GM21381 (cell line): ENCODE data around the gene XPO5.
"Not testable (repeated sequence)": the region's sequence is repeated elsewhere in the genome, so short reads cannot be mapped to it uniquely, and the experiment has no call there.

Source experiments
- ATAC-seq: cut with Tn5 transposase; IDR thresholded peaks from one replicate; pipeline ENCODE4 v1.9.1; 2021; ENCODE audit warnings: mild to moderate bottlenecking, moderate library complexity; ENCODE audit not compliant: unreplicated experiment

Gene XPO5

DNA sequence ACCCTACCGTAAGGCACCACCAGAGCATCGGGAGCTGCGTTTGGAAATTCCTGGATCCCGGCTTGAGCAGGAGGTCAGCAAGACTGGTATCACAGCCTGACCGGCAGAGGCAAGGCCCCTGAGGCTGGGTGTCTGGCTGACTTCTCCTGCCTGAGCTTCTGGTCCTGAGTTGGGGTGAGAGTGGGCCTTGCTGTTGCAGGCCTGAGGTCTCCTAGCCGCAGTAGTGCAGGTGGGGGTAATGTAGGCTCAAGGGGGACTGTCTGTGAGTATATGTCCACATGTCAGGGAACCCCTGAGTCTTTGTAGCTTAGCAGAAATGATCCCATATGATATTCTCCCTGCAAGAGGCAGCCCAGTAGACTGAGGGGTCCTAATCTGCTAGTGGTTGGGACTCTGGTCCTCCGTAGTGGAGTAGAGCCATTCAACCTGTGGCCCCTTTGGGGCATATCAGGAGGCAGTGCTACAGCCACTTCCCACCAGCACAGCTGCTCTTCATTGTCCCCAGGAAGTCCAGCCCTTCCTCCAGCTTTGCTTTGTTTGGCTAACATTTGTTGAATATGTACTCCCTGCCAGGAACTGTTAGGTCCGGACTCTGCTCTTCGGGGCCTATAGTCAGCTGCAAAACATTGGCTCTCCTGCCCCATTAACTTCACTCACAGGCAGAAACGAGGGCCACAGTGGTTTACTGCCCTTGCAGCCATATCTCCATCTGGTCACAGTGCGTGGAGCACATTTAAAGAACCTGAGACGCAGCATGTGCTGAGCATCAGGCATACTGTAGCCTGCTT is 76.6 kb downstream of the XPO5 start:
- ATAC-seq = no peak

DNA sequence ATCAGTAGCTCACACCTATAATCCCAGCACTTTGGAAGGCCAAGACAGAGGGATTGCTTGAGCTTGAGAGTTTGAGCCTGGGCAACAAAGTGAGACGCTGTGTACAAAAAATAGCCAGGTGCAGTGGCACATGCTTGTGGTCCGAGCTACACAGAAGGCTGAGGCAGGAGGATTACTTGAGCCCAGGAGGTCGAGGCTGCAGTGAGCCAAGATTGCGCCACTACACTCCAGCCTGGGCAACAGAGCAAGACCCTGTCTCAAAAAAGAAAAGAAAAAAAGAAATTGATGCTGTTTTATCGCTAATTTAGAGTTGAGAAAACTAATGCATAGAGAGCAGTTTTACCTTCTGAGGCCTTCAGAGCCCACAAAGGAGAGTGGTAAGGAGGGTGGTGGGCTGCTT is 77.5 kb downstream of the XPO5 start:
- ATAC-seq = not testable (repeated sequence)

DNA sequence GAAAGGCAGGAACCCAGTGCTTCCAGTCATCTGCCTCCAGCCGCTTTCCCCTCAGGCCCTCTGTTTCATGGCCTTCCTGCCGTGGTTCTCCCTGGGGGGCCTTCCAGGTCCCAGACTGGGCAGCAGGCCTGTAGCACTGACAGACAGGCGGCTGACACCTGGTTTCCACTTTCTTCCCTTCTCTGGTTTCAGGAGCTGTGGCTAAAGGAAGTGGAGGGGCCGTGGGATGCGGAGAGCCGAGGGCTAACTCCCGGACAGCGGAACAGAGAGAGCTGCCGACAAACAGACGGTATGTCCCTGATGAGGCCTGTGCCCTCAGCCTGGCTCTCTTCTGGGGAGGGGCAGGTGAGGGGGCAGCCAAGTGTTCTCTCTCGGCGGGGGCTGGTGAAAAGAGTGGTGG is 78.1 kb downstream of the XPO5 start:
- no peak for ATAC-seq

DNA sequence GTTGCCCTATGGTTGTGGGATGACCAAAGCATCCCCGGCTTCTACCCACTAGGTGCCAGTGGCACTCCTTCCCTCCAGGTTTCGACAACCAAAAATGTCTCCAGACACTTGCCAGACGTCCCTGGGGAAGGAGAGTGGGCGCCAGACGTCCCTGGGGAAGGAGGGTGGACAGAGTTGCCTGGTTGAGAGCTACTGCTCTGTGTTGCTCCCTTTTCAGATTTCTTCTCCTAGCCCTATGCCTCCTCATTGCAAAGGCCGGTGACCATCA is 78.8 kb downstream of the XPO5 start:
- no peak for ATAC-seq

DNA sequence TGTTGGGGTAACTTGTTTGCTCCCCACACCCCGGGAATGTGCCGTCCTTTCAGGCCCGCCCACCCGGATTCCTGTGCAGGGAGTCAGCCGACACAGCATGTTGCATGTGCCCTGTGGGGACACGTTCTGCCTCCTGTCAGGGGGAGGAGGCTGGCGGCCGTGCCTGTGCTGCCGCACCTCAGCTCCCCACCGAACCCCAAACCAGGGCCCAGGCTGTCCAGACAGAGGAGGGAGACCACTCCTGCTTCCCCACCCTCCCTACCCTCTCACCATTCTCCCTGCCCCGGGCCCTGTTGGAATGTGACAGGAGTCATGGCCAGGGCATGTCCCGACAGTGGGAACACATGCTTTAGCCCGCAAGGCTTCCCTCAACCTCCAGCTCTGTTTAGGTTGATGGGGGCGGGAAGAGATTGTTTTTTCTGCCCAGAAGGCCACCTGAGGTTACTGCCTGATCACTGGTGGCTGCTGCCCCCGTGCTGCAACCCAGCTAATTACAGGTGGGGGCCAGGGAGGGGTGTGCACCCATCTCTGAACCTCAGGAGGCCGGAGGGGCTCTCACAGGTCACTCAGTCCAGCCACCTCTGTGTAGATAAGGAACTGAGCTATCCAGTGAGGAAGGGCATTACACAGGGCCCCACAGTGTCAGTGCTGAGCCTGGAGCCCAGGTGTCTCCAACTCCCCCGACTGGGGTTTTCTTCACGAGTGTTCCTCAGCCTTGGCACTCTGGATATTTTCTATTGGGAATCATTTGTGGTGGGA is 79.3 kb downstream of the XPO5 start:
- no peak for ATAC-seq

DNA sequence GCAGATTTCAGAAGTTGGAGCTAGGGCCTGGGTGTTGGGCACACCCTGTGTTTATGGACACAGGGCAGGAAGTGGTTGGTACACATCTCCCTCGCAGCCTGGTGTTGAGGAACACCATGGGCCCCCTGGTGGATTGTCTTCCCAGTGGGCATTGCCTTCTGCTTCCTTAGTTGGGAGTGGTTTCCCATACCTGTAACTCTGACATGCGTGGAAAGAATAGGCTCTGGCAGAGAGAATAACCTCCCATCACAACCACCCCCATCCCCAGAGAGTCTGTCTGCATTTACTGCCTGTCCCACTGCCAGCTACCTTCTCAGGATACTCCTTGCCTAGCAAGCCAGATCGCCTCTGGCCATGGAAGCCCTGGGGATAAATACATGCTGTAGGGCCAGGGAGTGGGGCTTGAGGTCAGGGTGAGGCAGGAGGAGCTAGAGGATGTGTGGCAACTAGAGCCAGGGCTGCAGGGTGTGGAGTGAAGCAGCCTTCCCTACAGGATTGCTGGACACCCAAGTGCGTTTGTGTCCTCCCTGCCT is 80.4 kb downstream of the XPO5 start:
- ATAC-seq = no peak

DNA sequence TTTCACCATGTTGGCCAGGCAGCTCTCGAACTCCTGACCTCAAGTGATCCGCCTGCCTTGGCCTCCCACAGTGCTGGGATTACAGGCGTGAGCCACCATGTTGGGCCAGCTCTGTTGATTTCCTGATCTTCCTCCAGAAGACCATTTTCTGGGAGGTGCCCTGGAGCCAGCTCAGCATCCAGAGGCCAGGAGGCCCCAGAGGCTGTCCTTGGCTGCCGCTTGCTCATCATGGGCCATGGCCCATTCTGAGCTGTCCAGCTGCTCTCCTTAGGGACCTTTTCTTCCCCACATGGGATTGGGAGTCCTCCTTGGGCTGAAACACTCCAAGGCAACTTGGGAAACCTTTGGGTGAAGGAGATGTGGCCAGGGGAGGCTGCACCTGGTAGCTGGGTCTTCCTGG is 81.1 kb downstream of the XPO5 start:
- no peak for ATAC-seq

DNA sequence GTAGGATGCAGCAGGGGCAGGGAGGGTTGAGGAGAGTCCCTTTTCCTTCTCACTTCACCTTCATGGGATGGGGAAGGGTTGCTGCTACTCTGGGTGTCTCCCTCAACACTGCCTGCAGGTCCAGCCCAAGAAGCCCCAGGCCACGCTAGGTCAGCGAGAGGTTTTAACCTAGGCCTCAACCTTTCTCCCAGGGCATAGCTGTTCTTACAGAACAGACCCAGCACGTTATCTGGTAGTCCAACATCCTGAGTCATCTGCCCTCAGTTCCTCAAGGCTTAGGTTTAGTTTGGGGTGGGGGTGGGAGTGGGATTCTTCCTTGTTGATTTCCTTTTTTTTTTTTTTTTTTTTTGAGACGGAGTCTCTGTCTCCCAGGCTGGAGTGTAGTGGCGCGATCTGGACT is 81.5 kb downstream of the XPO5 start:
- ATAC-seq = no peak

DNA sequence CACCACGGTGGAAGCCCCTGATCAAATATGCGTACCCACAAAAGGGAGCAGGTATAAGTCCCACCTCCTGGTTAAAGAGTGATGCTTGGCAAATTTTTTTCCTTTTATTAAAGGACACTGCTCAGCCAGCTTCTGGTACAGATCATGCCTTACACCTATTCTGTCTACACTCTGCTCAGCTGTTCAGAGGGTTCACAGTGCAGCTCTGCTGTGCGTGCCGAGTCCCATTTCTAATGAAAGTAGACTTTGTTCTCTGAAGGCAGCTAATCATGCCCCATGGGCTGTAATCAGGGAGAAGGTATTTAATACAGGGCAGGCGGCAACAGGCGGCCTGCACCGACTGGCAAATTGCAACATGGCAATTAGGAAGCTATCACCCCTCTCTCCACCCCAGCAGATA is 82.0 kb downstream of the XPO5 start:
- ATAC-seq = no peak

DNA sequence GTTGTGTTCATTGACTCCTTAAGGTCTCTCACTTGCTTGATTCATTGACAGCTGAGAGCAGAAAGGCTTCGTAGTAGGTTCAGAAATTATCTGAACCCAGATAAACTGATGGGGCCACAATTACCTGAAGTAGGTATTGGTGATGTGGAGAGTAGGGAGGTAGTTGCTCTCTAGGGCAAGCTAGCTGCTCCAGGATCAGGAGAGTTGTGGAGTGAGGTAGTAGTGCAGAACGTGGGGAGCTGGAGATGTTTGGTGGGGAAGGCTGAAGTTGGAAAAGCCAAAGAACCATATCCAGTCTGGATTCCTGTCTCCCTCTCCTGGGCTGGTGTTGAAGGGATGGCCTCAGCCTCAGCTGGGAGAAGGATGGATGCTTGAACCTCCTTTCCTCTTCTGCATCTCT is 82.6 kb downstream of the XPO5 start:
- ATAC-seq = no peak

DNA sequence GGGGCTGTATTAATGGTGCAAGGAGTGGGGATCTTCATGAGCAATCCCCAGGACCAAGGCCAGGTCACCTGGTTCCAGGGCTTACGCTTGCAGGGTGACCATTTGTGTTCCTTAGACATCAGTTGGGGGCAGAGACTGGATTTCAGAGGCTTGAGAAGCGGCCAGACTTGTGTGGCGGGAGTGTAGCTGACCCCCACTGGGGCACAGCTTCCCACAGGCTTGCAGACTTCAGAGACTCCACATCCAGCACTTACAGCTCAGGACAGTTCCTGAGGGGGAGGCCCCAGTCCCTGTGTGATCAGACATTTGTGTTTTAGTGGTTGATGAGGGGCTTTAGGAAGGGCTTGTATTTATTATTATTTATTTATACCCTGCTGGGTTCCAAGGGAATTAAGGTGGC is 83.2 kb downstream of the XPO5 start:
- ATAC-seq = no peak

DNA sequence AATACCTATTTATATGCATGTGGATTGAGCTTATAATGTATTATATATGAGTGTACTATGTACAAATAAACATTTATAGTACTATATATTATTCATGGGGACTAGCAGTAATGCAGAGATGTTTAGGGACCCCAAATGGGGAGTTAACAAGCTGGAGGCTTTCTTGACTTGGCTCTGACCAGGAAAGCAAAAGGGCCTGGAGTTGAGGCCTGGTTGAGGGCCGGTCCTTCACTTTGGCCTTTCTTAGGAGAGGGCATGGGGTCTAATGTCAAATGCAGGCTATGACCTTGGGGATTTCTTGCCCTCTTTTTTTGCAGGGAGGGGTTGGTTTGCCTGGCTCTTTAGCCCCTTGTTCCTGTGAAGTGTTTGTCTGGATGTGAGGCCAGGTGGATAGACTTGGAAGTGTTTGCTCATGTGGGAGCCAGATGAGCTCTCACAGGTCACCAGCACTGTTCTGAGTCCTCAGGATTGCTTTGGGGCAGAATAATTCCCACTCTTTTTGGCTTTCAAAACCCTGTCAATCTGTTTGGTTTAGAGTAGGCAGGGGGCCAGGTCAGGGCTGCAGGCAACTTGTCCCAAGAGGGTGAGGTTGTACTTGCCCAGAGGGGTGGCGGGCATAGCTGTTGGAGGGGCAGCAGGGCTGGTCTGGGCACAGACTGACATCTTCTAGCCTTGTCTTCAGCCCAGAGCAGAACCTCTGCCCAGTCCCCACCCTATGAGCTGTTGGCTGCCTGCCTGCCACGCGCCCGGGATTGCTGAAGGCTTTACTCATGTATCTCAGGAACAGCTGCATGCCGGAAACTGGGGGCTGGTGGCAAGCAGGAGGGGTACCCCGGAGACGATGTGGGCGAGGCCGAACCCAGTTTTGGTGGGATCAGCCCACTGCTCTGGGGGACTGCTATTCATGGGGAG is 83.8 kb downstream of the XPO5 start:
- no peak for ATAC-seq

DNA sequence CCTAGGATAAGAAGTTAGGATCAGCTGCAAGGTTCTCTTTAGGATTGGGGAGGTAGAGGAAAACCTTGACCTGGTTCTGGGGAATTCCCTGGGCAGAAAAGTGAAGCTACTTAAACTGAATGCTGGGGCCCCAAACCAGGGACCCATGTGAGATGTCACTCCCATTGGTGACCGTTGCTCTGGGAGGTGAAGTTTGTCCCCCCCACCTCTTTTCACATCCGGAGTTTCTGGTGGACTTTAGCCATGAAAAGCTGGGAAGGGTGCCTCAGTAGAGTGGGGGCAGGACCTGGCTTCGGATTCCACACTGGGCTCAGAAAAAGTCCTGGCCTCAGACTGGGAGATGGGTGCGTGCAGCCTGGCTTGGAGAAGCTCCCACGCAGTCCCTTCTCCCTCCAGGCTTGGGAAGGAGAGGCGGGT is 85.3 kb downstream of the XPO5 start:
- ATAC-seq = no peak

DNA sequence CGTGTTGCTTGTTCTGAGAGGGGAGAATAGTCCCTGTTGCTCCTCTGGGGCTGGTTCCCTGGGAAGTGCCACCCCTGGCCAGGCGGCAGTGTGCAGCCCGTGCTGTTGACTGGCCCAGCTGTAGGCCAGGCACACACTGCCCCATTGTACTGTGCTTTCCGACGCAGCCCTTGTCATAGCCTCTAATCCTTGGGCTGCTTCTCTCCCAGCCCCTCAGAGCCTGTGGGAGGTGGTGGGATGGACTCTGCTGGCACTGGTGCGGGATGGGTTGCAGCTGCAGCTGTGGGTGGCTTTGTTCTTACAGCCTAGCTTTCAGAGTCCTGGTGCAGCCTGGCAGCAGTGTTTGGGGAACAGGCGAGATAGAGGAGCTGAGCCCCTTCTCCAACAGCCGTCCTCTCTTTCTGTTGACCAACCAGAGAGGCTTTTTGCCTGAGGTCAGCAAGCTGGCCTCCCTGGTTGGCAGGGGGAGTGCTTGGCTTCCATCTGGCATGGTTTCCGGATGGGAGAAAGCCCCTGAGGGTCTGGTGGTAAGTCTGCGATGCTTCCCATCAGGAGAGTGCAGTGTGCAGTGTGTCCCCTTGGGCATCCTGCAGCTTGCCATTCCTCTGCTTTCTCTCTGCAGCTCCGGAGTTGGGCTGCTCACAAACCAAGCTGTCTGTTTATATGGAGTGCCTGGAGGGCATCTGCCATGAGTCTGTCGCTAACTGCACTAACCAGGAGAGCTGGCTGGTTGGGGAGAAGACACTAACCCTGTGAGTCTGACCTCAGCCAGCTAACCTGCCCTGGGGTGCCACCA is 86.4 kb downstream of the XPO5 start:
- no peak for ATAC-seq

DNA sequence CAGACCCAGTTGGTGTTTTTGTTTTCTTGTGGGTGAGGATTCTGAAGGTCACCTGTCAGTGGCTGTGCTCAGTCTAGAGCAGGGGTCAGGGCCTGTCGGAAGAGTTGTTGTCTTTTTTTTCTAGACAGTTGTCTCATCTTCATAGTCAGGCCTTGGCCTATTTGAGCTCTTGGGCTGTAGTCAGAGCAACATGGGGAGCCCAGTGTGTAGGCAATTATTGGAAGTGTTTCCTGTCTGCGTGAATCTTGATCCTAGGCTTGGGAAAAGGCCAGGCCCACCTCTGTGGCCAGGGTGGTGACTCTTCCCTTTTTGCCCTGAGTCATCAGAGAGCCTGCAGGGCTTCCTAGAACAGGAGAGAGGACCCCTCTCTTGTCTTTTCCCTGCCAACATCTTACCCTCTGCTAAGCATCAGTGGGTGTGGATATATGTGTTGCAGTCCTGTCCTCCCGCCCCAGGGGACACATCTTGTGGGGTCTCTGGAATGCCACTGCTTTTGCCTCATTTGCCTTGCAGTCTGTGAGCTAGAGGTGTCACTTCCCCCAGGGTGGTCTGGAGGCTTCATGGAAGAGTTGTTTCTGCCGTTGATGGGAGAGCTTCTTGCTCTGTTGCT is 87.1 kb downstream of the XPO5 start:
- ATAC-seq = no peak

DNA sequence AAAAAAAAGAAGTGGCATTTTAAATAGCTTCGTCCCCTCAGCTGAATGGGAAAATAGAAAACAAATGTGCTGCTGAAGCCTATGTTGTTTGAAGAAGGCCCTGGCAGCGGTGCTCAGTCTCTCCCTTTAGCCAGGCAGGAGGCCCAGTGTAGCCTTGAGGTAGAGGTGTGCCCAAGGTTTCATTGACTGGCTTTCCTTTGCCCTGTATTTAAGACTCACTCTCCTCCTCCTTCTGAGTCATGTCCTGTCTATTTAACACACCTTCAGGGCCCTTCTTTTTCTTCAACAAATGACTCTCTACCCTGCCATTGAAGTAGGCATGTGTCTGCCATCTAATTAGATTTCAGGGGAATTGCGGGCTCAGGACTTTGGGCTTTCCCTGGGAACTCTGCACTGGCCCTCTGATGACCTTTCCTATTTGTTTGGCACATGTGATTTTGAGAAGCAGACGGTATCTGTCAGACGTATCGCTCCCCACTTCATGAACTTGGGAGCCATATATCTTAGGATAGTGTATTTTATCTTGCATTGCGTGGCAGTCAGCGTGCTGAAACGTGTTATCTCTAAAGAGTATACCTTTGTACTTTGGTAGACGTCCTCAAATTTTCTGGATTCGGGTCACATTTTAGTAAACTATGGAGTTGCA is 94.1 kb downstream of the XPO5 start:
- no peak for ATAC-seq

DNA sequence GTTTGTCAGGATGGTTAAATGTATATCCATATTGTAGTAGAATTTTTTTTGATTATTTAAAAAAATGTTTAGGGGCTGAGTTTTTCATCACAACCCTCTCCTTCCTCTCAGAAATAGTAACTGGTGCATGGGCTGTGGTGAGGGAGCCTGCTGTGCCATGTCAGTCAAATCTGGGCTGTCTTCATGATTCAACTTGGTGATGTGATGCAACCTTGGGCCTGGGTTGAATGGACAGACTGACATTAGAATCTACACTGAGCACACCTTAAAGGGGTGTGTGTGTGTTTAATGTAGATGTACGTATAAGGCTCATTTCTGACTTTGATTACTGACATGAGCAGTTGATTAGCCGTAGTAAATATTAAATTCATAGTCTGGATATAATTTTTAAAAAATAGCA is 94.8 kb downstream of the XPO5 start:
- ATAC-seq = no peak

DNA sequence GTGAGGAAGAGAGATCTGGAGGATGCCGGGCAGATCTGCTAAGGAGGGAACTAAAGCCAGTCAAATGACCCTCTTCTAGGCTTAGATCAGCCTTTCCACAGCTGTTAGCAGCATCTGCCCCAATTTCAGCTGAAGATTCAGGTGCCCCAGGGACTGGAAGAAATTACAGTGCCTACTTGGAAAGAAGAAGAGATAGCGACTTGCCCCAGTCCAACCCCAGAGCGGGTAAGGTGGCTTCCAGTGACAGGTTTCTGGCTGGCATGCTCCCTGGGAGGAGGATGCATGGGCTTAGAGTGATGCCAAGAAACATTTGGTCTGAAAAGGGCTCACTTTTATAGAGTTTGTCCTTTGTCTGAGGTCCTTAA is 97.8 kb downstream of the XPO5 start:
- ATAC-seq = no peak

DNA sequence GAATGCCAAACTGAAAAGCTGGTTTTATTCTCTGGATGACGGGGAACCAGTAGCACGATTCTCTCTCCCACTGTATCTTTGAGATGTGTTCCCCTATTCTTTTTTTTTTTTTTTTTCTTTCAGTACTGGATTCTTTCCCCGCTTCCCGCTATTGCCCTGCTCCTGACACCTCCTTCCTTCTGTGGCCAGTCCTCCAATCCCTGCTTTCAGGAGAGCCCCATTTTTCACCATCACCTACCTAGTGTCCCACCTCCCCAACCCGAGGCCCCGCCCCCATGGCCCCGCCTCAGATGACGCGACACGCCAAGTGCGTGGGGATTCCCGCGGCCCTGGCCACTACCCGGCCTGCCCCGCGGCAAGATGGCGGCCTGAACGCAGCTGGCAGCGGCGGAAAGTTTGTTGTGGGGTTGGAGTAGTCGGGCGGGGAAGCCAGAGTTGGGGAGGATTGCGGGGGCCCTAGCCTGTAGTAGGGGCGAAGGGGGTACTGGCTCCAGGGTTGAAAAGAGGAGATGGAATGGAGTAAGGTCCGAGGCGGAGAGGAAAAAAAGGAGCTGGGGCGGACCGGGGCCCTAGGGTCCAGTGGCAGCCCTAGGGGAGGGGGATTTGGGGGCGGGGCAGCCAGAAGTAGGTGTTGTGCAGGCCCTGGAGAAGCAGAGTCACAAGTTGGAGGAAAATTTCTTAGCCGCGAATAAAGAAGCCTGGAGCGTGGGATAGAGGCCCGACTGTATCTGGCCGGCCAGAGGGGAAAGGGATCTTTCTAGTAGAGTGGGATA is 98.4 kb downstream of the XPO5 start, which contains the start of gene TJAP1:
Gene TJAP1, plus strand, starts transcription at position 336 of the 773 bp plus-strand sequence. CDS start 21,432 bp downstream, outside the sequence.
- ATAC-seq = peak; percentile 93
